ENCODE measurements around the gene PIGM. TPM values are rescaled to one million over a fixed set of nuclear protein-coding genes. Genes with fewer than 3 reads are reported as not detected.

PIGM gene
- total RNA-seq, 2 donors from 2014 or later, result 2.7 to 3.0 TPM

GRCh38 chr1:160069460-160070231 lies 37.9 kb upstream of the PIGM start, which contains the start of gene KCNJ10:
KCNJ10 (minus strand) TSS chr1:160070160; CDS start chr1:160042532, 27,628 bp downstream.
- DNase-seq (no peak), ATAC-seq (no peak)
- Mint-ChIP-seq H3K27me3 (peaks cover 69% of the 10 kb centered on the region), H3K4me3 (peak within 1 kb of the TSS; percentile 98), H3K27ac (peak within 1 kb of the TSS; percentile 72), H3K36me3 (ENCODE audit: low read depth) (peaks cover 23% of the 10 kb centered on the region), H3K4me1 (peaks cover 19% of the 10 kb centered on the region)
- no peaks in the 10 kb centered on the region for H3K9me3 ChIP-seq (ENCODE audit: control insufficient read depth, low read length, poor library complexity, severe bottlenecking)

DNA sequence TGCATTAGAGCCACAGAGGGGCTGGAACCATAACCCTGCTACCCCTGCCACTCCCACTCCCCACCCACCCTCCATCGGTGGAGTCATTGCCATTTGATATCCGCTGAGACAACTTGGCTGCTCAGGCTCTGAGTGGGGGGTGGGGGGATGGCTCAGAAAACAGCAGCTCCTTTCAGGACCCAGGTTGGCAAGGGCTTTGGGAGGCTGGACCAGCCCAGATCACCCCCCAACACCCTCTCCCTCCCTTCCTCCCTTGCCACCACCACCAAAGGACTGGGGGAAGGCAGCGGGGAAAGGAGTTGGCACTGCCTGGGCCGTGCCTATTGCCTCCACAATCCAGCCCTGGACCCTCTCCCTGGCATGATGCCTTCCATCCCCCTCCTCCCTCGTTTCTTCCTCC lies 36.4 kb upstream of the PIGM start:
- peaks cover 19% of the 10 kb centered on the region for H3K36me3 Mint-ChIP-seq (ENCODE audit: low read depth)
- H3K27ac Mint-ChIP-seq, result no peak overlapping the region
- no peak for DNase-seq
- no peaks in the 10 kb centered on the region for H3K9me3 ChIP-seq (ENCODE audit: control insufficient read depth, low read length, poor library complexity, severe bottlenecking)
- peaks cover 59% of the 10 kb centered on the region for H3K27me3 Mint-ChIP-seq
- peaks cover 19% of the 10 kb centered on the region for H3K4me1 Mint-ChIP-seq
- H3K4me3 Mint-ChIP-seq, result no peak overlapping the region
- ATAC-seq, result no peak

GRCh38 chr1:160066829-160067745 lies 35.3 kb upstream of the PIGM start:
- no peak for DNase-seq
- Mint-ChIP-seq H3K36me3 (ENCODE audit: low read depth) (peaks cover 17% of the 10 kb centered on the region), H3K4me3 (no peak overlapping the region), H3K4me1 (peaks cover 18% of the 10 kb centered on the region), H3K27me3 (peaks cover 53% of the 10 kb centered on the region), H3K27ac (no peak overlapping the region)
- no peaks in the 10 kb centered on the region for H3K9me3 ChIP-seq (ENCODE audit: control insufficient read depth, low read length, poor library complexity, severe bottlenecking)
- ATAC-seq, result no peak

DNA sequence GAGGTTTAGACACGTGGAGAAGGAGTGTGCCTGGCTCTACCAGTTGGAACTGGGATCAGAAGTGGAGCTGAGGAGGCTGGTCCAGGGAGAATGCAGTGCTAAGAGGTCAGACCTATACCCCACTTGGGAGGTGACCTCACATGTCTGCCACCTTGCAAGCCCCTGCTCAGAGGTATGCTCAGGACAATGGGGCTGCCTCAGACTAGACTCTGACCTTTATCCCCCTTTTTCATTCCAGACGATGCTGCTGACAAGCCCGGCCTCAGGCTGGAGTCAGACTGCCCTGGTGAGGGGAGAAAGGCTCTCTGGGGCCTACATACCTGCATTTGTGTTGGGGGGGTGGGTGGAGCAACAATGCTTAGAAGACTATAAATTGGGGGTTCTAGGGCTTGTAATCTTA lies 33.0 kb upstream of the PIGM start:
- peaks cover 6% of the 10 kb centered on the region for H3K36me3 Mint-ChIP-seq (ENCODE audit: low read depth)
- H3K27me3 Mint-ChIP-seq, result peaks cover 48% of the 10 kb centered on the region
- no peak for ATAC-seq

DNA sequence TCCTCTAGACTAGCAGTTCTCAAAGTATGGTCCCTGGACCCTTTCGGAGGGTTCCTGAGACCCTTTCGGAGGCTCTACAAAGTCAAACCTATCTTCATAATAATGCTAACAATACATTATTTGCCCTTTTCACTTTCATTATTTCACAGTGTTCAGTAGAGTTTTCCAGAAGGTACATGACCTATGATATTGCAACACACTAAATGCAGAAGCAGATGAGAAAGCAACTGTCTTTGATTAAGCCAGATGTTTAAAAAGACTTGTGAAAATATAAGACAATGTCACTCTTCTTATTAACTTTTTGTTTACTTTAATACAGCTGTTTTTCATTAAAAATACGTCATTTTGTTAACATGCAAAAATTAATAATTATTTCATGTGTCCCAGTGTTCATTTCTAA lies 32.4 kb upstream of the PIGM start:
- ATAC-seq (no peak), DNase-seq (no peak)
- Mint-ChIP-seq H3K36me3 (ENCODE audit: low read depth) (peaks cover 3% of the 10 kb centered on the region), H3K27me3 (peaks cover 48% of the 10 kb centered on the region), H3K4me1 (no peaks in the 10 kb centered on the region), H3K4me3 (no peak overlapping the region), H3K27ac (no peak overlapping the region)
- H3K9me3 ChIP-seq (ENCODE audit: control insufficient read depth, low read length, poor library complexity, severe bottlenecking), result no peaks in the 10 kb centered on the region

More for the DNA sequence above, 33.0 kb upstream of the PIGM start:
- Mint-ChIP-seq H3K27ac (no peak overlapping the region), H3K4me3 (no peak overlapping the region), H3K4me1 (peaks cover 2% of the 10 kb centered on the region)
- H3K9me3 ChIP-seq (ENCODE audit: control insufficient read depth, low read length, poor library complexity, severe bottlenecking), result no peaks in the 10 kb centered on the region
- DNase-seq, result no peak

GRCh38 chr1:160063176-160063575 lies 31.4 kb upstream of the PIGM start:
- Mint-ChIP-seq H3K27me3 (peaks cover 48% of the 10 kb centered on the region), H3K36me3 (ENCODE audit: low read depth) (peaks cover 3% of the 10 kb centered on the region), H3K4me3 (no peak overlapping the region), H3K4me1 (no peaks in the 10 kb centered on the region), H3K27ac (no peak overlapping the region)
- ATAC-seq, result no peak
- no peaks in the 10 kb centered on the region for H3K9me3 ChIP-seq (ENCODE audit: control insufficient read depth, low read length, poor library complexity, severe bottlenecking)
- no peak for DNase-seq

- ATAC-seq (no peak), DNase-seq (no peak)
- peaks cover 3% of the 10 kb centered on the region for H3K36me3 Mint-ChIP-seq (ENCODE audit: low read depth)
- peaks cover 58% of the 10 kb centered on the region for H3K27me3 Mint-ChIP-seq
- H3K4me3 Mint-ChIP-seq, result no peak overlapping the region
- no peaks in the 10 kb centered on the region for H3K9me3 ChIP-seq (ENCODE audit: control insufficient read depth, low read length, poor library complexity, severe bottlenecking)
- H3K4me1 Mint-ChIP-seq, result no peaks in the 10 kb centered on the region
- no peak overlapping the region for H3K27ac Mint-ChIP-seq
Observed at GRCh38 chr1:160062230-160062532, 30.4 kb upstream of the PIGM start.

DNA sequence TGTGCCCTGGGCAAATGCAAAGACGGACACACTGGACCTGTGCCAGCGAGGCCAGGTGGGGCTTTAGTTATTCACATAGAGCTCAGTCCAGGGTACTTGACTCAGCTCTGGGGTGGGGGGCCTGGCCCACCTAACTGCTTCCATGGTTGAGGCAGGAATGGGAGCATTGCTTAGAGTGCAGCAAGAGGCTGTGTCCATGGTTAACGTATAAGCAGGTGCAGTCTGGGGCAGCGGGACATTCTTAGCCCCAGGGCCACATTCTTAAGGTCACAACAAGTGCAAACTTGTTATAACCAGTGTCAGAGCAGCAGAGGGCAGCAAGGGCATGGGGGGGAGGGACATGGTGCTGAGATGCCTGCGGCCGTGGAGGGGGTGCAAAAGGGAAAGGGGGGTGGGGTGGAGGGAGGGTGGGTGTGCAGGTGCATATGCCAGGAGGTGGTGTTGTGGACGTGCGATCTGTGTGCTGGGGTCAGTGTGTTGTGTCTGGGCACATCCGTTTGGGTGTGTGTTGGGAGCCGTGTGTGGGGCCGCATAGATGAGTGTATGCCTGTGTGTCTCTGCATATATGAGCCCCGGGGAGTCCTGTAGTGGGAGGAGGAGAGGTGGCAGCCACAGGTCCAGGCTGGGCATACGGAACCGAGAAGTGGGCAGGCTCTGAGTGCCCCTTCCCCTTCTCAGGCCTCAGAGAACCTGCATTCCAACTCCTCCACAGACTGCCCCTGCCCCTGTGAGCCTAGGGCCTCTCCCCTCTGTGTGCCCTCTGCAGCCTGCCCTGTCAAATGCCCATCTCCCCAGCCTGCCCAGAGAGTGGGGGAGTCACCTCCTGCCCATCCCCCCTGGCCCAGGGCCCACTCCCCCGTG lies 29.8 kb upstream of the PIGM start:
- no peak overlapping the region for H3K27ac Mint-ChIP-seq
- DNase-seq (no peak), ATAC-seq (no peak)
- H3K4me1 Mint-ChIP-seq, result no peaks in the 10 kb centered on the region
- no peak overlapping the region for H3K4me3 Mint-ChIP-seq
- H3K9me3 ChIP-seq (ENCODE audit: control insufficient read depth, low read length, poor library complexity, severe bottlenecking), result no peaks in the 10 kb centered on the region
- peaks cover 64% of the 10 kb centered on the region for H3K27me3 Mint-ChIP-seq
- H3K36me3 Mint-ChIP-seq (ENCODE audit: low read depth), result peaks cover 7% of the 10 kb centered on the region

- no peak for DNase-seq
- Mint-ChIP-seq H3K27ac (no peak overlapping the region), H3K36me3 (ENCODE audit: low read depth) (peaks cover 16% of the 10 kb centered on the region), H3K4me3 (no peak overlapping the region), H3K4me1 (peaks cover 3% of the 10 kb centered on the region), H3K27me3 (peaks cover 89% of the 10 kb centered on the region)
- H3K9me3 ChIP-seq (ENCODE audit: control insufficient read depth, low read length, poor library complexity, severe bottlenecking), result no peaks in the 10 kb centered on the region
- ATAC-seq, result no peak
Observed at GRCh38 chr1:160058087-160058486, 26.3 kb upstream of the PIGM start.

DNA sequence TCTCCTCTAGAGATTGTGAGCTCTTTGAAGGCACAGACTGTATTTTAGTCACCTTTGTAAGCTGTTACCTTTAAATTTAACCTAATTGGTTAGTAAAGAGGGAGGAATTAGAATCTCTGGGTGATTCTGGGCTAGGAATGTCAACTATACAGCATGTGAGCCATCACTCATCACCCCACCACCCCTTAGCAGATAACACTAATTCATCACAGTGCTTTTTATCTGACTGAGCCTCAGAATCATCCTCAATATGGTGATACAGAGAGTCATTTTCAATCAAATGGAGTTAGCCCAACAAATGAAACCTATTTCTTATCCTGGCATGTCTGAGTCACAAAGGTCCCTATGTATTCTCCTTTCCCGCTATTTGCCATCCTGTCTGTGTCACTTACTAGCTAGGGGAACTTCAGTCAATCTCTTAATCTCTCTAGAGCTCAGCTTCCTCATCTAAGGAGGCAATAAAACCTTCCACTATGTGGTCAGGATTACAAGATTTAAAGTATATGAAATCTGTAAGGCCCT lies 24.9 kb upstream of the PIGM start:
- Mint-ChIP-seq H3K36me3 (ENCODE audit: low read depth) (peaks cover 18% of the 10 kb centered on the region), H3K27ac (no peak overlapping the region)
- no peak for ATAC-seq

GRCh38 chr1:160053548-160054365 lies 22.0 kb upstream of the PIGM start:
- Mint-ChIP-seq H3K27ac (no peak overlapping the region), H3K4me1 (peaks cover 8% of the 10 kb centered on the region), H3K36me3 (ENCODE audit: low read depth) (peaks cover 23% of the 10 kb centered on the region), H3K27me3 (peaks cover 98% of the 10 kb centered on the region), H3K4me3 (no peak overlapping the region)
- H3K9me3 ChIP-seq (ENCODE audit: control insufficient read depth, low read length, poor library complexity, severe bottlenecking), result no peaks in the 10 kb centered on the region
- DNase-seq, result no peak
- ATAC-seq, result no peak

More for the DNA sequence above, 24.9 kb upstream of the PIGM start:
- peaks cover 94% of the 10 kb centered on the region for H3K27me3 Mint-ChIP-seq
- H3K9me3 ChIP-seq (ENCODE audit: control insufficient read depth, low read length, poor library complexity, severe bottlenecking), result no peaks in the 10 kb centered on the region
- no peak overlapping the region for H3K4me3 Mint-ChIP-seq
- H3K4me1 Mint-ChIP-seq, result peaks cover 8% of the 10 kb centered on the region
- DNase-seq, result no peak

- no peak for ATAC-seq
- Mint-ChIP-seq H3K4me1 (peaks cover 11% of the 10 kb centered on the region), H3K36me3 (ENCODE audit: low read depth) (peaks cover 26% of the 10 kb centered on the region), H3K4me3 (no peak overlapping the region), H3K27me3 (peaks cover 98% of the 10 kb centered on the region), H3K27ac (no peak overlapping the region)
- no peak for DNase-seq
- no peaks in the 10 kb centered on the region for H3K9me3 ChIP-seq (ENCODE audit: control insufficient read depth, low read length, poor library complexity, severe bottlenecking)
Observed at GRCh38 chr1:160052936-160053335, 21.1 kb upstream of the PIGM start.

Data from T-helper 17 cell (primary cell).